Peyer's patch (tissue), 4 donors: Measurements from ENCODE around the gene PRMT5.

Source experiments
- POLR2A ChIP-seq, 2 donors: fragments of 450-650 bp; IDR thresholded peaks; one replicate each; pipeline ENCODE4 v1.5.1; 2017; ENCODE audit warnings: antibody characterized with exemption in 2 of 2, mild to moderate bottlenecking in 2 of 2, moderate library complexity in 2 of 2
- TF ChIP-seq, protein P1 (sequence below), 6 experiments: fragments of 450-650 bp in 4 of 6; fragments of 200-600 bp in 2 of 6; sonication (generic) in 1 of 6; IDR thresholded peaks; one replicate each; pipeline ENCODE4 v1.5.1; 2017 to 2019; ENCODE audit warnings: antibody characterized with exemption in 6 of 6, mild to moderate bottlenecking in 3 of 6, moderate library complexity in 1 of 6

DNA sequence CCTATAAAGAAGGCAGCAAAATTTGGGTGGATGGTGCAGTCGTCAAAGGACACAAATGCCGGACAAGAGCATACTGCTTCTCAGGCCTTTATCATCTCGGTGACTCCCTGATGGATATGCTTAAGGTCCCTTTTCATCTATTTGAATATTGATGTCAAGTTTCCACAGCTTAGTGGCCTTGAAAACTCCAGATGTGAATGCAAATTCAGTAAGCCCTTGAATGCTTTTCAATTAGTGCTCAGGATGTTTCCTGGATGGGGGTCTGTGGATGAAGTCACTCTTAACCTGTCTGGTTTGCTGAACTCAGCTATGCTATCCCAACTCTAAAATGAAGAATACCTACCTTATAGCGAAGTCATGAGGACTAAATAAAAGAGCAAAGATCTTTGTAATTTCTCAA is 35.5 kb downstream of the PRMT5 start:
- TF ChIP-seq, protein P1, sequence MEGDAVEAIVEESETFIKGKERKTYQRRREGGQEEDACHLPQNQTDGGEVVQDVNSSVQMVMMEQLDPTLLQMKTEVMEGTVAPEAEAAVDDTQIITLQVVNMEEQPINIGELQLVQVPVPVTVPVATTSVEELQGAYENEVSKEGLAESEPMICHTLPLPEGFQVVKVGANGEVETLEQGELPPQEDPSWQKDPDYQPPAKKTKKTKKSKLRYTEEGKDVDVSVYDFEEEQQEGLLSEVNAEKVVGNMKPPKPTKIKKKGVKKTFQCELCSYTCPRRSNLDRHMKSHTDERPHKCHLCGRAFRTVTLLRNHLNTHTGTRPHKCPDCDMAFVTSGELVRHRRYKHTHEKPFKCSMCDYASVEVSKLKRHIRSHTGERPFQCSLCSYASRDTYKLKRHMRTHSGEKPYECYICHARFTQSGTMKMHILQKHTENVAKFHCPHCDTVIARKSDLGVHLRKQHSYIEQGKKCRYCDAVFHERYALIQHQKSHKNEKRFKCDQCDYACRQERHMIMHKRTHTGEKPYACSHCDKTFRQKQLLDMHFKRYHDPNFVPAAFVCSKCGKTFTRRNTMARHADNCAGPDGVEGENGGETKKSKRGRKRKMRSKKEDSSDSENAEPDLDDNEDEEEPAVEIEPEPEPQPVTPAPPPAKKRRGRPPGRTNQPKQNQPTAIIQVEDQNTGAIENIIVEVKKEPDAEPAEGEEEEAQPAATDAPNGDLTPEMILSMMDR (IDR thresholded peaks at IDR 0.05) = no peak
- no peak for TF ChIP-seq POLR2A (IDR thresholded peaks at IDR 0.05)
